T-cell (primary cell): Measurements from ENCODE around the gene FAM131B. TPM values are rescaled to one million over a fixed set of nuclear protein-coding genes. Genes with fewer than 3 reads are reported as not detected.

Experiments used
- ATAC-seq, 4 experiments: fragments of 200-7000 bp in 3 of 4; fragments of 150-1000 bp in 1 of 4; cut with Tn5 transposase; replicated peaks in 1 of 4; 1 replicate in 3 of 4; 2 replicates in 1 of 4; pipeline ENCODE4 v1.10.0; 2021; ENCODE audit warnings: moderate library complexity in 3 of 4, mild to moderate bottlenecking in 2 of 4, moderate number of reproducible peaks in 1 of 4
- CTCF ChIA-PET, 2 donors: fragments of 300-600 bp; sonication (Branson Sonifier 250); formaldehyde crosslinking; loops; one replicate each; lab custom pipeline; 2022; ENCODE audit warnings: antibody characterized with exemption in 2 of 2; lab: Charles Lee
- POLR2A ChIA-PET, 2 donors: fragments of 300-600 bp; sonication (Branson Sonifier 250); formaldehyde crosslinking; loops; one replicate each; lab custom pipeline; 2022; ENCODE audit warnings: antibody characterized with exemption in 2 of 2; lab: Charles Lee
- DNase-seq, 35 experiments: peaks; one replicate each; pipeline versions ENCODE4 v3.0.0 to v3.0.0-alpha.2; 2013 to 2023
- H3K27ac ChIP-seq: one replicate; pipeline ENCODE4 v1.5.1; 2013; ENCODE audit warnings: low read length
- H3K27me3 ChIP-seq, 2 experiments: replicated peaks in 1 of 2; 1 replicate in 1 of 2; 2 replicates in 1 of 2; pipeline versions ENCODE4 v1.6.1 to v1.7.0; 2013; ENCODE audit warnings: low read length in 1 of 2, mixed read lengths in 1 of 2; ENCODE audit not compliant: control insufficient read depth in 2 of 2, insufficient read depth in 2 of 2; ENCODE audit errors: extremely low read depth in 1 of 2
- H3K36me3 ChIP-seq, 2 donors: 1 replicate in 1 of 2; 2 replicates in 1 of 2; pipeline versions ENCODE4 v1.6.1 to v1.7.0; 2013; ENCODE audit warnings: low read length in 1 of 2; ENCODE audit not compliant: control insufficient read depth in 2 of 2, insufficient read depth in 1 of 2; ENCODE audit errors: extremely low read depth in 1 of 2
- H3K4me1 ChIP-seq, 2 experiments: 1 replicate in 1 of 2; 2 replicates in 1 of 2; pipeline versions ENCODE4 v1.6.1 to v1.7.0; 2013; ENCODE audit warnings: low read length in 2 of 2, mixed read lengths in 1 of 2; ENCODE audit not compliant: insufficient read depth in 2 of 2, control insufficient read depth in 1 of 2; ENCODE audit errors: extremely low read depth in 1 of 2
- H3K4me3 ChIP-seq, 2 donors: 1 replicate in 1 of 2; 2 replicates in 1 of 2; pipeline versions ENCODE4 v1.5.1 to v1.7.0; 2013; ENCODE audit warnings: mild to moderate bottlenecking in 2 of 2, low read length in 1 of 2, moderate library complexity in 1 of 2; ENCODE audit not compliant: control insufficient read depth in 1 of 2; ENCODE audit errors: extremely low read depth in 1 of 2
- H3K9me3 ChIP-seq: 2 replicates; pipeline ENCODE4 v1.7.0; 2013
- H3K27ac Mint-ChIP-seq, 2 donors: one replicate each; pipeline ENCODE4 v1.8.0; 2020 to 2021; ENCODE audit warnings: mild to moderate bottlenecking in 2 of 2, mixed read lengths in 2 of 2
- H3K27me3 Mint-ChIP-seq, 2 donors: one replicate each; pipeline ENCODE4 v1.8.0; 2021 to 2022; ENCODE audit warnings: mixed read lengths in 2 of 2
- H3K36me3 Mint-ChIP-seq: one replicate; pipeline ENCODE4 v1.8.0; 2021; ENCODE audit warnings: mixed read lengths
- H3K4me1 Mint-ChIP-seq, 3 donors: one replicate each; pipeline ENCODE4 v1.8.0; 2020 to 2022; ENCODE audit warnings: mixed read lengths in 3 of 3, mild to moderate bottlenecking in 1 of 3
- H3K4me3 Mint-ChIP-seq, 3 donors: one replicate each; pipeline ENCODE4 v1.8.0; 2020 to 2022; ENCODE audit warnings: mild to moderate bottlenecking in 3 of 3, mixed read lengths in 3 of 3, moderate library complexity in 3 of 3
- H3K9me3 Mint-ChIP-seq, 3 donors: one replicate each; pipeline ENCODE4 v1.8.0; 2020 to 2022; ENCODE audit warnings: mixed read lengths in 3 of 3
- WGBS: methylation state at CpG from one replicate; pipeline ENCODE4 v1.1.5; 2013; ENCODE audit warnings: missing lambda C conversion rate; ENCODE audit not compliant: insufficient coverage; 5-methylcytosine and 5-hydroxymethylcytosine counted together
- total RNA-seq, 35 experiments: library from RNA in 6 of 35; stranded (reverse) in 6 of 35; fragments of 120-200 nt in 1 of 35; gene quantifications; one replicate each; pipeline versions ENCODE4 v1.2.1 to v1.2.4 and lab custom pipeline; 2013 to 2026

FAM131B gene
- total RNA-seq, 5 donors from 2014 or later (not counting 1 experiment from before 2014, with no cell fraction given): 0.08 to 3.6 (median 2.1) TPM

DNA sequence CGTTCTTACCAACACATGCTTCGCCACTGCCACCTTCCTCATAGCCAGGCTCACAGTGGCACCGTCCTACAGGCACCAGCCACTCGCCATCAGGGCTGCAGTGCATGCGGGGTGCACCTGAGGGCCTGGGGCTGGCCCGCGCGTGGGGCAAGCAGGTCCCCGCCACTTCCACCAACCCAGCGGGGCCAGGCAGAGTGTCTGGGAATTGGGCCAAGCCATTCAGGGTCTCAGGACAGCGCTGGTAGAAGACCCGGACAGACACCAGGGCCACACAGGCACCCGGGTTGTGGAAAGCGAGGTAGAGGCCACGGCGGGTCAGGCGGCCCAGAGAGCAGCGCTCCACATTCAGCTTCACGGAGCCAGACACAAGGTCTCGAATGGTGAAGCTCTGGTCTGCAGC is 37.1 kb upstream of the FAM131B start:
- ChIA-PET POLR2A (no interaction called here), CTCF (interaction anchor here in 1 of 2 donors (1.8 kb wide), 1 partner anchor 100 kb away, joined by 3 read pairs; no protein-coding TSS in a partner anchor)
- peaks cover 18 to 28% of the 10 kb centered on the region in 2 donors for H3K36me3 ChIP-seq

DNA sequence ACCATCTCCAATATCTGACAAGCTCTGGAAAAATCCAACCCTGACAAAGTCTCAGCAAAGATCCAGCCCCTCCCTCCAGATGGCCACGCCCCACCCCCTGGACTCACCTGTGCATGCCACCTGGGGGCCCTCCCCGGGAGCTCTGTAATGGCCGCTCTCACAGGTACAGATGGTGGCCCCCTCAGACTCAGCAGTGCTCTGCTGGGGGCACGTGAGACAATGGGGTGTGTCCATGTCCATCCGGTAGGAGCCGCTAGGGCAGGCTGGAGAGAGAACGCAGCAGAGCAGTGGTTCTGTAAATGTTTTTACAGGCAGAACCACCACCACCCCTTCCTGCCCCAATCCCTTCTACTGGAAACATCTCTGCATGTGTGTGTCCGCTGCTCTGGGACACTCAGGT is 36.6 kb upstream of the FAM131B start:
- 78% methylated on average over 6 of the region's 8 CpGs for WGBS
- Histone ChIP-seq H3K4me1 (peaks cover 4 to 8% of the 10 kb centered on the region in 2 experiments), H3K4me3 (no peak overlapping the region), H3K36me3 (peaks cover 18 to 29% of the 10 kb centered on the region in 2 donors), H3K9me3 (no peaks in the 10 kb centered on the region), H3K27ac (no peak overlapping the region), H3K27me3 (peaks cover 0 to 2% of the 10 kb centered on the region in 2 experiments)
- H3K4me3 Mint-ChIP-seq: no peak overlapping the region
- no peaks in the 10 kb centered on the region for H3K27me3 Mint-ChIP-seq
- peaks cover 17 to 28% (median 28%) of the 10 kb centered on the region in 3 donors for H3K4me1 Mint-ChIP-seq
- DNase-seq (no peak), ATAC-seq (no peak)
- ChIA-PET CTCF (interaction anchor here in 1 of 2 donors (0.5 kb wide), 1 partner anchor 19 kb away, joined by 3 read pairs; no protein-coding TSS in a partner anchor), POLR2A (no interaction called here)
- peak overlapping the region in 1 of 2 donors; percentile 48 for H3K27ac Mint-ChIP-seq
- H3K9me3 Mint-ChIP-seq: no peaks in the 10 kb centered on the region
- H3K36me3 Mint-ChIP-seq: peaks cover 14% of the 10 kb centered on the region

More for the DNA sequence above, 37.1 kb upstream of the FAM131B start:
- DNase-seq (no peak), ATAC-seq (no peak)
- Mint-ChIP-seq H3K27me3 (no peaks in the 10 kb centered on the region), H3K27ac (peak overlapping the region in 1 of 2 donors; percentile 48), H3K36me3 (peaks cover 14% of the 10 kb centered on the region), H3K9me3 (no peaks in the 10 kb centered on the region), H3K4me3 (no peak overlapping the region), H3K4me1 (peaks cover 20 to 33% (median 29%) of the 10 kb centered on the region in 3 donors)
- H3K4me1 ChIP-seq: peaks cover 4 to 8% of the 10 kb centered on the region in 2 experiments
- no peak overlapping the region for H3K27ac ChIP-seq
- WGBS: 91% methylated on average over 16 of the region's 20 CpGs
- no peak overlapping the region for H3K4me3 ChIP-seq
- no peaks in the 10 kb centered on the region for H3K9me3 ChIP-seq
- H3K27me3 ChIP-seq: peaks cover 0 to 2% of the 10 kb centered on the region in 2 experiments

DNA sequence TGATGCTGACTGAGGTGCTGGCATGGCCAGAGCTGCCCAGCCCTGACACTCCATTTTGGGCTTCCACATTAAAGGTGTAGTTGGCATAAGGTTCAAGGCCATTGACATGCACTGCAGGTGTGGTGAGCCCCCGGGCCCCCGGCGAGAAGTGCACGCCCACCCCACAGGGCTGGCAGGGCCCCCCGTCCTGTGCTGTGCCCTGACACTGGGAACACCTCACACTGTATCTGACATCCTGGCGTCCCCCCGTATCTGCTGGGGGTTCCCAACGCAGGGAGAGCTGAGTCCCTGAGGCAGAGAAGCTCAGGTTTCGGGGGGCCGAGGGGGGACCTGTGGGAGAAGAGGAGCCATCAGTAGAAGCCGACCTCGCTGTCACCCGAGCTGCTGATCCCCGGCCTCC is 36.1 kb upstream of the FAM131B start:
- no peak overlapping the region for H3K4me3 Mint-ChIP-seq
- Histone ChIP-seq H3K4me1 (peaks cover 1 to 8% of the 10 kb centered on the region in 2 experiments), H3K27ac (no peak overlapping the region), H3K4me3 (no peak overlapping the region), H3K27me3 (peaks cover 0 to 2% of the 10 kb centered on the region in 2 experiments), H3K36me3 (peaks cover 23 to 34% of the 10 kb centered on the region in 2 donors), H3K9me3 (no peaks in the 10 kb centered on the region)
- H3K36me3 Mint-ChIP-seq: peaks cover 14% of the 10 kb centered on the region
- no peaks in the 10 kb centered on the region for H3K27me3 Mint-ChIP-seq
- no peak overlapping the region for H3K27ac Mint-ChIP-seq
- H3K9me3 Mint-ChIP-seq: no peaks in the 10 kb centered on the region
- DNase-seq: no peak
- 90% methylated on average over 5 of the region's 14 CpGs for WGBS
- ATAC-seq: no peak
- ChIA-PET CTCF (interaction anchor here in 1 of 2 donors (0.5 kb wide), 1 partner anchor 18 kb away, joined by 3 read pairs; no protein-coding TSS in a partner anchor), POLR2A (no interaction called here)
- peaks cover 15 to 23% (median 23%) of the 10 kb centered on the region in 3 donors for H3K4me1 Mint-ChIP-seq

DNA sequence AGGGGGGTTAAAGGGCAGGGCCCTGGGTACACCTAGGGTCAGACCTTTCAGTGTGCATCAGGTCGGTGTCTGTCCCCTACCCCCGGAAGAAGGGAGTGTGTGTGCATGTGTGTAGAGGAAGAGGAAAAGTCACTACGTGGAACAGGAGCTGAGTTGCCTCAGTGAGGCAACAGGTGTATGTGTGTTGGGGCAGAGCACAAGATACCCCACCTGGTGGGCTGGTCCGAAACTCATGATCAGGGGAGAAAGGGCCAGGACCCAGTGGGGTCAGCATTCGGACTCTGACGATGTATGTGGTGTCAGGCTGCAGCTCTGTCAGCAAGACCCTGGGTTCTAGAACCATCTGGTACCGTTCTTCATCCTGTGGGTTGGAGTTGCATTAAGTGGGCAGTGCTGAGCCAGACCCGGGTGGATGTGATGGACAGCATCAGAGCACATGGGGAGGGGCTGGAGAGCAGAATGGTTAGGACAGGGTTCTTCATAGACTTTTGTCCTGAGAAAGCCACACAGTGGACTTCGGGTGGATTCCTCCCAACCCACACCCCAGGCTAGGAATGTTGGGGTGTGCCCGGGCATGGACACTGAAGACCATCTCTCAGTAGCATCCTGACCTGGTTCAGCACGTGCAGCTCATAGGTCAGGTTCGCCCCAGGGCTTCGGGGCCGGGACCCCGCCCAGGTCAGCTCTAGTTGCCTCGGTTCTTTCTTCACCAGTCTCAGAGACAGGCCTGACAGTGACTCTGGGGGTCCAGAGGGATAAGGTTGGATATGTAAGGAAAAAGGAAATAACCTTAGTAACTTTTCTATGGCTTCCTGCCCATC is 35.4 kb upstream of the FAM131B start:
- Histone ChIP-seq H3K9me3 (no peaks in the 10 kb centered on the region), H3K4me3 (no peak overlapping the region), H3K27ac (no peak overlapping the region), H3K27me3 (peaks cover 0 to 2% of the 10 kb centered on the region in 2 experiments), H3K4me1 (peaks cover 0 to 8% of the 10 kb centered on the region in 2 experiments), H3K36me3 (peaks cover 30 to 40% of the 10 kb centered on the region in 2 donors)
- POLR2A ChIA-PET: no interaction called here
- peak overlapping the region; percentile 2 to 70 for H3K27ac Mint-ChIP-seq
- H3K4me1 Mint-ChIP-seq: peaks cover 12 to 19% (median 18%) of the 10 kb centered on the region in 3 donors
- H3K27me3 Mint-ChIP-seq: no peaks in the 10 kb centered on the region
- WGBS: 89% methylated on average over 9 of the region's 16 CpGs
- H3K36me3 Mint-ChIP-seq: peaks cover 17% of the 10 kb centered on the region
- DNase-seq: no peak
- H3K4me3 Mint-ChIP-seq: no peak overlapping the region
- CTCF ChIA-PET: no interaction called here
- H3K9me3 Mint-ChIP-seq: no peaks in the 10 kb centered on the region
- no peak for ATAC-seq

DNA sequence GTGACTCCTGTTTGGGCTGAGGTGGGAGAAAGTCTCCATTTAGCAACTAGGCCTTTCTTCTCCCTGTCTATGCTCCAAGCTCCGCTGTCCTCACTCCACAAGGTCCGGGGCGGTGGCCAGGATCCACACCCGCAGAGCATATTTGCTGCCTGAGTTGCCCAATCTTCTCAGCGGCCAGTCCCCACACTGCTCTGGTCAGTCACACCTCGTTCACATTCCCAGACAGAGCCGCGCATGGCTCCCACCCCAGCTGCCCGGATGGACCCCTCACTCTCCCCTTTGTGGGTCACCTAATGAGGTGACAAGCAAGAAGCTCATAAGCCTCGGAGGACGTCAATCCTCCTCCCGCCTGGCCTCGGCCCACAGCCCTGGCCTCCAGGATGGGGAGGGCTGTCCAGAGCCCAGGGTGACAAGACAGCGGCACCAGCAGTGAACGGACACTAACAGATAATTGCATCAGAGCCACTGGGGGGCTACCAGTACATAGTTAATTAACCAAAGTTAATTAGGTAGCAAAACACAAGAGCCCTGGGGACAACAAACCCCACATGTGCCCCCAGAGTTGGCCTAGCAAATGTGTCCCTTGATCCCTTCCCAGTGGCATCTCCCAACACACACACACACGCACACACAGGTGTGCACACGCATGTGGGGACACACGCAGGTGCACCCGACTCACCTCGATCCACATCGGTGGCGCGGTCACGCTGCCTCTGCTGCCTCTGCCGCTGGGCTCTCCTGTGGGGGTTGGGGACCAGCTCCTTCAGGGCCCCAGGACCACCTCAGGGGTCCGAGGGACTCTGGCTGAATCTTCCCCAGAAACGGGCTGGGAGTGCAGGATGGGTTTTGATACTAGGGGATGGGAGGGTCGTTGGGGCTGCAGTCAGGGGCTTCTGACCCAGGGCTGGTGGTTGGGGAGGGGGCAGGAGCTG is 34.4 kb upstream of the FAM131B start:
- WGBS: 87% methylated on average over 23 of the region's 28 CpGs
- no peaks in the 10 kb centered on the region for H3K9me3 Mint-ChIP-seq
- Histone ChIP-seq H3K27me3 (peaks cover 0 to 2% of the 10 kb centered on the region in 2 experiments), H3K36me3 (peaks cover 33 to 46% of the 10 kb centered on the region in 2 donors), H3K4me1 (peaks cover 0 to 8% of the 10 kb centered on the region in 2 experiments), H3K9me3 (no peaks in the 10 kb centered on the region), H3K27ac (no peak overlapping the region), H3K4me3 (no peak overlapping the region)
- H3K27me3 Mint-ChIP-seq: no peaks in the 10 kb centered on the region
- H3K4me1 Mint-ChIP-seq: peaks cover 8 to 19% (median 14%) of the 10 kb centered on the region in 3 donors
- H3K27ac Mint-ChIP-seq: peak overlapping the region; percentile 2 to 70
- peaks cover 19% of the 10 kb centered on the region for H3K36me3 Mint-ChIP-seq
- no peak for ATAC-seq
- no peak overlapping the region for H3K4me3 Mint-ChIP-seq
- POLR2A ChIA-PET: no interaction called here
- no peak for DNase-seq
- CTCF ChIA-PET: no interaction called here

DNA sequence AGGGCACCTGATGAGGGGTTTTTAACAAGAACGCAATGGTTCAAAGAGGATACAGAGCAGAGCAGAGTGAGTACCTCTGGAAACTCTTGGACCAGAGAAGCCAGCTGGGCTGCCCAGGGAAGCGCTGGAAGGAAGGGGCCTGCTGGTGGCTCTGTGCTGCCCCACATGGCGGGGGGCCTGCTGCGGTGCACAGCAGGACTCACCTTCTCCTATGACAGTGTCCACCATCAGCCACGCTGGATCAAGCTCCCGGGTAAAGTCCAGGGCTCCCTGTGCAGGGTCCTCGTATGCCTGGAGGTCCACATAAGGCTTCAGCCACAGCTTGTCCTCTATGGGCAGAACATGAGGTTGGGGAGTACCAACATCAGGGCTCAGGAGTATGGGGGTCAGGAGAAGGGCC is 33.7 kb upstream of the FAM131B start:
- ATAC-seq (no peak), DNase-seq (no peak)
- Histone ChIP-seq H3K4me1 (peaks cover 0 to 8% of the 10 kb centered on the region in 2 experiments), H3K27ac (no peak overlapping the region), H3K4me3 (no peak overlapping the region), H3K9me3 (no peaks in the 10 kb centered on the region), H3K27me3 (peaks cover 0 to 2% of the 10 kb centered on the region in 2 experiments), H3K36me3 (peaks cover 36 to 53% of the 10 kb centered on the region in 2 donors)
- Mint-ChIP-seq H3K27ac (peak overlapping the region; percentile 20 to 58), H3K27me3 (no peaks in the 10 kb centered on the region), H3K4me1 (peaks cover 8 to 18% (median 11%) of the 10 kb centered on the region in 3 donors), H3K9me3 (no peaks in the 10 kb centered on the region), H3K4me3 (no peak overlapping the region), H3K36me3 (peaks cover 19% of the 10 kb centered on the region)
- CTCF ChIA-PET: no interaction called here
- 67% methylated on average over 3 of the region's 7 CpGs for WGBS
- POLR2A ChIA-PET: no interaction called here
